Choroid plexus epithelial cell (primary cell): ENCODE results near the gene NDFIP2.

Experiments used
- DNase-seq: peaks from one replicate; pipeline ENCODE4 v3.0.0-alpha.2; 2010; ENCODE audit warnings: low read depth
- H3K4me3 ChIP-seq: 2 replicates; pipeline ENCODE4 v1.5.1; 2011; ENCODE audit warnings: low read depth, mild to moderate bottlenecking, control low read depth, low read length, moderate library complexity
- CTCF ChIP-seq: conservative IDR thresholded peaks from 2 replicates; pipeline ENCODE4 v1.5.1; 2011; ENCODE audit warnings: low read depth, mild to moderate bottlenecking, control low read depth, inconsistent platforms, low read length, moderate library complexity

The NDFIP2 gene

GRCh38 chr13:79516595-79516994 is 35.6 kb downstream of the NDFIP2 start:
- TF ChIP-seq CTCF: no peak
- no peak overlapping the region for H3K4me3 ChIP-seq
- DNase-seq: peak; percentile 50

DNA sequence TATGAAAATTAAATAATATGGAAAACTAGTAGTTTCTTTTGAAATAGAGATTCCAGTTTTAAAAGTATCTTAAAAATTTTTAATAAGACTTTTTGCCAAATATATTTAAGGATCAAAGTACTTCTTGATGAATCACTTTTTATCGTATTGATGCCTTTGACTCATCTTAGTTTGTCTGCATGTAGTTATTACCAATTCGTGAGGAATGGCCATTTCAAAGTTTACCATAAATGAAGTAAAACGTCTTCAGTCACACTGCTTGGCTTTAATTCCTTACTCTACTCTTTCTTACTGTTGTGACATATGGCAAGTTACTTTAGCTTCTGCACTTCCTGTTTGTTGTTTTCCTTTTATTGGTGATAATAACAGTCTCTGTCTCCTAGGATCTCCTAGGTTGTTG is 38.3 kb downstream of the NDFIP2 start:
- no peak overlapping the region for H3K4me3 ChIP-seq
- no peak for TF ChIP-seq CTCF
- peak; percentile 28 for DNase-seq

DNA sequence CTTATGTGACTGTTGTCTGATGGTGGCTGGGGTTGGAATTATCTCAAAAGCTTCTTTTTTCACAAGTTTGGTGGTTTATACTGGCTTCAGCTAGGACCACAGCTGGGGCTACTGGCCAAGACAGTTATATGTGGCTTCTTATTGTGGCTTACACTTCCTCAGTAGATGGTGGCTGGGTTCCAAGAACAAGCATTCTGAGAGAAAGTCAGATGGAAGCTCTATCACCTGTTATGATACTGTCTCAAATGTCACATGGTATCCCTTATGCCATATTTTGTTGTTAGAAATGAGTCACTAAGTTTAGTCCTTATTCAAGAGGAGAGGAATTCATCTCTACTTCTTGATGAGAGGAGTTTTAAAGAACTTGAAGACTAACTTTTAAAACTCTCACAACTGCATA is 41.6 kb downstream of the NDFIP2 start:
- no peak overlapping the region for H3K4me3 ChIP-seq
- no peak for TF ChIP-seq CTCF
- peak; percentile 90 for DNase-seq

- no peak for DNase-seq
- TF ChIP-seq CTCF: no peak
- no peak overlapping the region for H3K4me3 ChIP-seq
Observed at GRCh38 chr13:79525064-79525857, 44.3 kb downstream of the NDFIP2 start.

- no peak for DNase-seq
- no peak for TF ChIP-seq CTCF
- H3K4me3 ChIP-seq: no peak overlapping the region
Observed at GRCh38 chr13:79527698-79528097, 46.7 kb downstream of the NDFIP2 start.

DNA sequence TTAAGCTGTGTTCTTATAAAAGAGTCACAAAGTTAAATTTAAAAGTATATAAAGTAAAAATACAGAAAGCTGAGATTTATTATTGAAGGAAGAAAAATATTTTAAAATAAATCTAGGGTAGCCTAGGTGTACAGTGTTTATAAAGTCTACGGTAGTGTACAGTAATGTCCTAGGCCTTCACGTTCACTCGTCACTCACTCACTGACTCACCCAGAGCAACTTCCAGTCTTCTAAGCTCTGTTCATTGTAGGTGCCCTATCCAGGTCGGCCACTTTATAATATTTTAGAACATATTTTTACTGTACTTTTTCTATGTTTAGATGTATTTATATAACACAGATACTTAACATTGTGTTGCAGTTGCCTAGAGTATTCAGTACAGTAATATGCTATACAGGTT is 47.4 kb downstream of the NDFIP2 start:
- DNase-seq: peak; percentile 31
- no peak for TF ChIP-seq CTCF
- no peak overlapping the region for H3K4me3 ChIP-seq

DNA sequence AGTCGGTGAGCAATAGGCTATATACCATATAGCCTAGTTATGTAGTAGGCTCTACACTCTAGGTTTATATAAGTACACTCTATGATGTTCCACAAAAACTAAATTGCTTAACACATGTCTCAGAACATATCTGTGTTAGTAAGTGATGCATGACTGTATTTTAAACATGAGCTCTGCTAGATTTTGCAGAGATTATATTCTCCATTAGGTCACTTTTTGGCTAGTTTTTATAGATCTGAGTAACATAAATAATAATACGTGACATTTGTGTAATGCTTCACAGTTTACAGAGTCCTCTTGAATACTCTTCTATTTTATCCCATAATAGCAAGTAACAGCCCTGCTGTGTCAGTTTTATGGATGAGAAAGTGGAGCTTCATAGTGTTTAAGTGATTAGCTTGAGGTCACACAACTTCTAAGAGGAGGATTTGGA is 47.8 kb downstream of the NDFIP2 start:
- TF ChIP-seq CTCF: no peak
- no peak for DNase-seq
- H3K4me3 ChIP-seq: no peak overlapping the region
